ENCODE data around the gene DMD.
"Not testable (repeated sequence)": the region's sequence is repeated elsewhere in the genome, so short reads cannot be mapped to it uniquely, and the experiment has no call there.

The DMD gene

DNA sequence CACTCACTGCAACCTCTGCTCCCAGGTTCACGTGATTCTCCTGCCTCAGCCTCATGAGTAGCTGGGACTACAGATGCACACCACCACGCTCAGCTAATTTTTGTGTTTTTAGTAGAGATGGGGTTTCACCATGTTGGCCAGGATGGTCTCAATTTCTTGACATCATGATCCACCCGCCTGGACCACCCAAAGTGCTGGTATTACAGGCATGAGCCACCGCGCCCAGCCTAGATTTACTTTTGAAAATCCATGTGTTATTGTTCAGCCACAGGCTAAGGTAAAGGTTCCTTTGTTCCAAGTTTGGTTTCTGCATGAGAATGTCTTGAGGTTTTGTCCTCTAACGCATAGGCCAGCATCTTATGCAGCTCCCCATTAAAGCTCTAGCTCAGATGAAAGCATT lies 371.6 kb downstream of the DMD start:
- no peak for DNase-seq

DNA sequence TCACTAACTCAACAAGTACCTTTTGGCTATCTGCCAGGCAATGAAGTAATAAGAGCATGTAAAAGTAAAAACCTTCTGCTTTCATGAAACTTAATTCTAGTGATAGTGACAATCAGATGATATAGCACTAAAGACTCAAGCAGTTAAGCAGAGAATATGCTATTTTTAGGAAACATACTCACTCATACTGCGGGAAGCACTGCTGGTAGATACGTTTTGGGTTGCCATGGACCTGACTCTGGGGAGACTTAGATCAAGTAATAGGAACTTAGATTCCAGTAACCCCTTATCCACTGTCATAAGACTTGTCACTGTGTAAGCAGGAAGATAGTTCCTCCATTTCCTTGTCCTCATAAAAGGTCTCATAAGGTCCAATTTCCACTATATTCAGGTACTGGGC lies 386.3 kb downstream of the DMD start:
- no peak for DNase-seq

DNA sequence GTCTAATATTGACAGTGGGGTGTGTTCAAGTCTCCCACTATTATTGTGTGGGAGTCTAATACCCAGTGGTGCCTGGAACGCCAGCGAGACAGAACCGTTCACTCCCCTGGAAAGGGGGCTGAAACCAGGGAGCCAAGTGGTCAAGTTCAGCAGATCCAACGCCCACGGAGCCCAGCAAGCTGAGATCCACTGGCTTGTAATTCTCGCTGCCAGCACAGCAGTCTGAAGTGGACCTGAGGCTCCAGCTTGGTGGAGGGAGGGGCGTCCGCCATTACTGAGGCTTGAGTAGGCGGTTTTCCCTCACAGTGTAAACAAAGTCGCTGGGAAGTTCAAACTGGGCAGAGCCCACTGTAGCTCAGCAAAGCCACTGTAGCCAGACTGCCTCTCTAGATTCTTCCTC lies 407.3 kb downstream of the DMD start:
- DNase-seq, result no peak

DNA sequence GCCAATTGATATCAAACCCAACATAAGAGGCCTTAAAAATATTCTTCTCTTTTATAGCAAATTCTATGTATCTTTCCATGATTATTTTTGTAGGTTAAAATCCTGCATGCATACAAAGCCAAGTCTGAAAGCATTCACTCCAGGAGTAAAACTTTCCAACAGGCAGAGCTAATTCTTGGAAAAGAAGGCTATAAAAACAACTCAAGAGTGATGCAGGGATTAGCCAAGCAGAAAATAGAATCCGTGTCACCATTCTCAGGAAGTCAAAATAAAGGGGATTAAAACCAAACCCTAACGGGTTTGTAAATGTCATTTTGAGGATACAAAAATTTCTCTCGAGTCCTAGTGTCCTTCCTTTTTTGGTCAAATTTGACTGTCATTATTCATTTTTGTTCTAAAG lies 412.4 kb downstream of the DMD start:
- DNase-seq, result no peak

DNA sequence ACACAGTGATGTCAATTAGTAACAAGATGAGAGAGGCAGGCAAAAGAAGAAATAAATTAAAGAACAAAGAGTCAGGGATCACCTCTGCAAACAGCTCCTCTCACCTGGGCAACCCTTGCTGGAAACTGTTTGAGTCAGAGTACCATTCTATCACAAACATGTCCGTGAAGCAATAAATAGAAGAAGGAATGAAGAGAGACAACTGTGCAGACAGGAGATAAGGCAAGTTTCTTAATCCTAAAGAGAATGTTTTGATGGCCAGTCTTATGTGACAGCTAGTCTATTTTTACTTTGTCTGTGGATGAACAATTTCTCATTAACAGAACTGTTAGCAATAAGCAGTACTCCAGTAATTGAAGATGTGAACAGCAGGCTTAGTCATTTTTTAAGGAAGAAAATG lies 422.4 kb downstream of the DMD start:
- DNase-seq, result no peak

DNA sequence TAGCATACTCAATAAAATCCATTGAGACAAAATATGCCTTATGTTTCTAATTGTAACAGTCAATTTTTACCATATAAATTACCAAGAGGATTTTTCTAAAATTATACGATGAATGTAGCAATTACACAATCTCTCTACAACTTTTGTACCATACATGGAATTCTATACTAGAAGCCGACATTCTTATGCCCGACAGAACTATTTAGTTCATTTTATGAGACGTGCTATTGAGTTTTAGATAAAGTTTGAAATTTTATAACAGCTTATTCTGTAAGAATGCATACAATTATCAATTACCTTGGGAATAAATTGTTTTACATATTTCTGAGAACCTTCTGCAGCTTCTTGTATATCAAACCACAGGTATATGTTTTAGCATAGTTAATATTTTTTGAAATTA lies 431.2 kb downstream of the DMD start:
- DNase-seq, result no peak

DNA sequence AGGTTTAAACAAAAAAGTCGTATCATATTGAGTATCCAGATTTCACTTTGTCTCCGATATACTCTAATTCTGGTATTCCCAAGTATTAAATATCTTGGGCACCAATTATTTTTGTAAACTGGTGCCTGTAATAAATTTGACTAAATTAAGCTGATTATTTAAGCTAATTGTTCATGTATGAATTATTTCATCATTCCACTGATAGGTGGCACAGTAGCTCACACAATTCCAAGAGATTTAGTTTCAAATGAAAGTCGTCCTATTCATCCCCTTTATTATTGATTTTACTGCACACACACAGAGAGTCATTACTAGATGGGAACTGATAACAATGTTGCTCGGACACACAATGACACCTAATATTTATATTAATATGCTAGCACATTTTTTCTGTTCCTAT lies 432.4 kb downstream of the DMD start:
- no peak for DNase-seq

DNA sequence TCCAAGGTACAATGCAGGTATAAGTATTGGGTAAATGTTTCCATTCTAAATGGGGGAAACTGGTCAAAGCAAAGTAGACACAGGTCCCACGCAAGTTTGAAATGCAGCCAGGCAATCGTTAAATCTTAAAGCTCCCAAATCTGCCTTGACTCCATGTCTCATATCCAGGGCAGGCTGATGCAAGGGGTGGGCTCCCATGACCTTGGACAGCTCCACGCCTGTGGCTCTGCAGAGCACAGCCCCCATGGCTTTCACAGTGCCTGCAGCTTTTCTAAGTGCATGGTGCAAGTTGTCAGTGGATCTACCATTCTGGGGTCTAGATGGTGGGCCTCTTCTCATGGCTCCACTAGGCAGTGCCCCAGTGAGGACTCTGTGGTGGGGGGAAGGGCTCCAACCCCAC lies 436.4 kb downstream of the DMD start:
- no peak for DNase-seq

DNA sequence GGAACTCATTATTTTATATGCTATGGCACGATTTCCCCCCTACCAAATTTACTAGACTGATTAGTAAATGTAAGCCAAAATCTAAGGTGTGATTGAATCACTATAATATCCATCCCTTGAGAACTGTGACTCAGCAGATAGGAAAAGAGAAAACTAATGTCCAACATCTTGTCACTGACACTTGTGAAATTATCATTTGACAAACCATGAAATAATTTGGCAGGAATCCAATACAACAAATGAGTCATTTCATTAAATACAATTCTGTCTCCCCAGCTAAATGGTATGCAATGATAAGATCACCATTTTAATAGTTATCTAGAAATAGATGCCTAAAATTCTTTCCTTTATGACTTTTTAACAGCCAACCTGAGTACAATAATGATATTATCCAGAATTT lies 462.3 kb downstream of the DMD start:
- no peak for DNase-seq

DNA sequence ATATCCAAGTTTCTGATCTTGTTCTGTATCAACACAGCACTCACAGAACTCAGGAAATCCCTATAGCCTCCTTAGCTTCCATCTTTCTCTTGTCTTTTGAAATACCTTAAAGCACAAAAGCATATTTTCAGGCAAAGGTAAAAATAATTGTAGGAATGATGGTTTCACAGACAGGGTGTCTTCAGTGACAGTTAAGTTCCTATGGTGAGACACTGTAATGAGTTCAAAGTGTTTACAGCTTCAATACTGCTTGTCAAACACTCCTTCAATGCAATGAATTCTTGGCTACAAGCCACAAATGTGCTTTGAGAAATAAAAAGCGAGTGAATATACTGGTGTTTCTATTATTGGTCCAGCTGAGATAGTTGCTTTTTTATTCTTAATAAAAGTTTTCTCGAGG lies 466.0 kb downstream of the DMD start:
- no peak for DNase-seq

DNA sequence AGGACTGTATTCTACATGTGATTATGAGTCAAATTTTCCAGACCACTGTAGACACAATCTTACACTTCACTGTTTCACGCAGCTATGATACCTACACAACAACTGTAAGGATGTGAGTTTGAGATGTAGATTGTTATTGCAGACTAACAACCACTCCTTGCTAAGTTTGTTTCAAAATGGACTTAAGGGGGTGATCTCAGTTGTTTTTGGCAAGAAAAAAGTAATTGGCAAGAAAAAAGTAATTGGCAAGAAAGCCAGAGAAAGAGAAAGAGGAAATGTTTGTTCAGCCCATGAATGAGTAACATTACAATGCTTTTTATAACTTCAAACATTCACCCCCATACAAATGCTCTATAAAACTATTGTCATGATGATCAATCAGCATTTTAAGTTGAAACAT lies 466.4 kb downstream of the DMD start:
- DNase-seq, result no peak

DNA sequence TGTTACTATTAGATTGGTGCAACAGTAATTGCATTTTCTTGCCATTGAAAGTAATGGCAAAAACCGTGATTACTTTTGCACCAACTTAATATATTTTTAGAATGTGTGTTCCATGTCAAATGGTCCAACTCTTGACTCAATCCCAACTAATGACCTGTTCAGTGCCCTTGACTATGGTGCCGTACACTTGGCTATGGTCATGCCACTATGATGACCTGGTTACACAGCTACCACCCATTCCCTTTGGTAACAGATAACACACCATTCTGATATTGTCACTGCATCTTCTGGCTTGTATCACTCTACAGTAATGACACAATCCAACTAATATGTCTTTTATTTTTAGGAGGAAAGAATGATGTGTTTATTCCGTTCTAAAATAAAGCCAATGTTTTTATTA lies 469.4 kb downstream of the DMD start:
- no peak for DNase-seq

DNA sequence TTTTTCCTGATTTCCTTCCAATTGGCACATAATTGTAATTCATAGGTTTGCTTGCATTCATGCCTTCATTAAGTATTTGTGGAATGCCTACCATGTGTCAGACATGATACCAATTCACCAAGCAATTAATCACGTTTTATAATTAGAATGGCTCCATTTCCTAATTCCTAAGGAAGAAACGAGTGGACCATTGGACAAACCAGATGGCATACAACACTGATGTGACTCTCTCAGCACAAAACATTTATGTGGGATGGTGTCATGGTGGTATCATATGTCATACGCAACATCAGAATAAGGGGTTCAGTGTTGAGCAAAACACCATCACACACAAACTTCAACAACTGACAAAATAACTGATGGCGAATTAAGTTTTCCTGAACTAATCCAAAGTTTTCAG lies 502.8 kb downstream of the DMD start:
- no peak for DNase-seq

DNA sequence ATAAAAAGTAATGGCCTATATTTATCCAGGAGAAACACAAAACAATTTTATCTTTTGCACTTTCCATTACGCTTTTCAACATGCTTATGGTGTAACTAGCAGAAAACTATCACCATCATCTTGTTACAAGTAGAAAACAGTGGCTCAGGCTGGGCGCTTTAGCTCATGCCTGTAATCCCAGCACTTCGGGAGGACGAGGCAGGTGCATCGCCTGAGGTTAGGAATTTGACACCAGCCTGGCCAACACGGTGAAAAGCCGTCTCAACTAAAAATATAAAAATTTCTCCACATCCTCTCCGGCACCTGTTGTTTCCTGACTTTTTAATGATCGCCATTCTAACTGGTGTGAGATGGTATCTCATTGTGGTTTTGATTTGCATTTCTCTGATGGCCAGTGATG lies 506.0 kb downstream of the DMD start:
- not testable (repeated sequence) for DNase-seq

DNA sequence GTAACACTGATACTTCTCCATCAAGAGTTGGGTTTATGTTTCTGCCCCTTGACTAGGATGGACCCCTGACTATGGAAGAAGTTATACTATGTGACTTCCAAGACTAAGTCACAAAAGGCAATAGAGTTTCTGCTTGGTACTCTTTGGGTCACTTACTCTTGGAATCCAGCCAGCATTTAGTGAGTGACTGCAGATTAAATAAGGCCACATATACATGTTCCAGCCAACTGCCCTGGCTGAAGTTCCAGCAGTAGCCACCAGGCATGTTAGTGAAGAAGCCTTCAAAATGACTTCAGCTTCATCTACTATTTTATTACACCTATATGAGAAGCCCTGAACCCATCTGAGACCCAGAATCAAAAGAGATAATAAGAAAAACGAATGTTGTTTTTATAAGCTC lies 524.0 kb downstream of the DMD start:
- DNase-seq, result no peak

DNA sequence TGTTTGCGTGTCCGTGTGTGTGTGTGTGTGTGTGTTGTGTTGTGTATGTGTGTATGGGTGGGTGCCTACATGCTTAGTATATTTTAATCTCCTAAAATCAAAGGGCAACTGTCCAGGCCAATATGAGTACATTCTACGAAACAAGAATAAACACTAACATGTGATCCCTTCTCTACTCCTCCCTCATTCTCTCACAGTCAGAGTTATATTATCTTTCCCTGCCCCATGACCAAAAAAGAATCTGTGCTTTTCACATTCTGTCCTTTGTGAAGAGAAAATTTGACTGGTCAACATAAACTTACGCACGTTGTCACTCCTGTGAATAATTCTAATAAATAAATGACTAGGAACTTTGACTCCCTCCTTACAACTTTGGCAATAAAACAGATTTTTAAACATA lies 532.9 kb downstream of the DMD start:
- DNase-seq, result no peak

DNA sequence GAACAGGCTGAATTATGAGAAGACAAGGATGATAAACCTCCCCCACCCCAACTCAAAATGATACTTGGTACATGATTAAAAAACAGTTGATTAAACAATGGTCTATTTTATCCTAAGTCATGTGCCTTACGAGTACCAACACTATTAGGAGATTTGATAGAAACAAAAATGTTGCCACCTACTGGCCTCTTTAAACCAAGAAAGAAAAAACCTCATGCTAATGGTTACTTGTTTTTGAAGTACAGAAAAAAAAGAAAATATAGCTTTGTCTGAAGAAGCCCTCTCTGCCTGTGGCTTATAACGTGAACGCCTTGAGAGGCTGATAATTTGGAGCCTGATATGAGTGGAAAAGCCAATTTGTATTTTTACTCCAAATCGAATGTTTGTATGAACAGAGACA lies 538.2 kb downstream of the DMD start:
- DNase-seq, result no peak

DNA sequence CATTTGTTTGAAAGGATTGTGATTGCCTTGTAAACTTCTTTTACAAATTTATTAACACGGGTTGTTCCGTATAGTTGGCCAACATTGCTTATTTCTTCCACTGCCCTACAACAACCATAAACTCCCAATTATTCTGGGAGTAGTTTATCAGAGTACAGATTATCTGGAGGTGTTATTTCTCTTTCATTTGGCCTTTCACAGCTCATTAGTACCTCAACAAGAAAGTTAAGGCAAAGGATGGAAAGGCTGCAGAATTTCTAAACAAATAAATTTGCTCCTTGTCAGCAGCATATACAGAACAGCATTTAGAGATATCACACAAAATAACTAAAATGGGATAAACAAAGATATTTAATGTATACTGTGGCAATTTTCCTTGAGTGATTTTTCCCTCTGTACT lies 548.8 kb downstream of the DMD start:
- no peak for DNase-seq

DNA sequence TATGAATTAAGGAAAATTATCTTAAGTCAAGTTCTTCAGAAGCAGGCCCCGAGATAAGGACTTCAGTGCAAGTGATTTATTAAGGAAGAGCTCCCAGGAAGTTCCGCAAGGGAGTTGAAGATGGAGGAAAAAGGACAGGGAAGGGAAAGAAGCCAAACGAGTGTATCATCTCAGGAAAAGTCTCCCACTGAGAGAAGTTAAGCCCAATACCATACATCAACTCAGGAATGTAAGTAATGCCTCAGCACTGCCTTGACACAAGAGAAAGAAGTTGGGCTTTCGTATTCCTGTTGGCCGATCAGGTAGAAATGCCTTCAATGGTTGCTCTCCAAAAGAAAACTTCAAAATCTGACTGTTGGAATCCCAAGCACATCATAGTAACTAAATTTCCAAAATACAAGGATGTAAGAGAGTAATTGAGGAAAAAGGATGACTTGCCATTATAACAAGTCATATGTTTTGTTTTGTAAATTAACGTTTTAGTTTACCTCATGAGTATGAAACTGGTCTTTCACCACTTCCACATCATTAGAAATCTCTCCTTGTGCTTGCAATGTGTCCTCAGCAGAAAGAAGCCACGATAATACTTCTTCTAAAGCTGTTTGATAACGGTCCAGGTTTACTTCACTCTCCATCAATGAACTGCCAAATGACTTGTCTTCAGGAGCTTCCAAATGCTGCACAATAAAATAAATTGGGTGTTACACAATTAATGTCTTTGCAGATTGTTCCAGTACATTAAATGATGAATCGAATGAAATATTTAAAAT lies 566.7 kb downstream of the DMD start:
- DNase-seq, result no peak

DNA sequence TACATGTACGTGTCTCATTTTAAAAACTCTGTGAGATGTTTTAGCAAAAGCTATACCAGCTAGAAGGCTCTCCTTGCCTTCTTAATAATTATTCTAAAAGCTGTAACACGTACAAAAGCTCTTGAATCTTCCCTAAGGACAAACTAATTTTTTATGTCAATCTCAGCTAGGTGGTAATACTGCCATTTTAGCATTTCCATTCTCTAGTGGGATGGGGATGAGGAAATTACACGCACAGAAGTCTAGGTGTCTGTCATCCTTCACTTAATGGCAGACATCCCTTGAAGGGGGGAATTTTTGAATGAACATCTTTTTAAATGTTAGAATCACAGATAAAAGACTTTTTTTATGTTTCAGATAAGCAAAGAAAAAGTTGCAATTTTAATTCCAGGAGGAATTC lies 569.1 kb downstream of the DMD start:
- no peak for DNase-seq

DNA sequence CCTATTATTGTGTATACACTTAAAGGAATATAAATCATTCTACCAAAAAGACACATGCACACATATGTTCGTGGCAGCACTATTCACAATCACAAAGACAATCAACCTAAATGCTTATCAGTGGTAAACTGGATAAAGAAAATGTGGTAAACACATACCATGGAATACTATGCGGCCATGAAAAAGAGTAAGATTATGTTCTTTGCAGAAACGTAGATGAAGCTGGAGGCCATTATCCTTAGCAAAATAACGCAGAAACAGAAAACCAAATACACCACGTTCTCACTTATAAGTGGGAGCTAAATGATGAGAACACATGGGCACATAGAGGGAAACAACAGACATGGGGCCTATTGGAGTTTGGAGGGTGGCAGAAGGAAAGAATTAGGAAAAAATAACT lies 593.2 kb downstream of the DMD start:
- no peak for DNase-seq

DNA sequence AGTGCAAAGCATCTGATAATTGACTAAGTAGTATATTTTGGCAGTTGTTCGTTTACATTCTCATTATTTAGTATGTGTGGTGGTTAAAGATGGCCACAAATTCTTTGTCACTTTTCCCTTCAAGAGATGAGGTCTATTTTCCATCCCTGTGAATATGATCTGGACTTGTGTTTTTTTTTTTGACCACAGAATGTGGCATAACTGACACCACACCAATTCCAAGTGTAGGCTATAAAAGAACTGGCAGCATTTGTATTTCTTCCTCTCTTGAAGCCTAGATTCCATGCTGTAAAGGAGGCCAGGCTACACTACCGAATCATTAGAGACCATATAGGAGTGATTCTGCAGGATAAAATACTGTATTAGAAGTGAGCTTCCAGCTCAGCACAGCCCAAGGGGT lies 596.6 kb downstream of the DMD start:
- DNase-seq, result no peak

DNA sequence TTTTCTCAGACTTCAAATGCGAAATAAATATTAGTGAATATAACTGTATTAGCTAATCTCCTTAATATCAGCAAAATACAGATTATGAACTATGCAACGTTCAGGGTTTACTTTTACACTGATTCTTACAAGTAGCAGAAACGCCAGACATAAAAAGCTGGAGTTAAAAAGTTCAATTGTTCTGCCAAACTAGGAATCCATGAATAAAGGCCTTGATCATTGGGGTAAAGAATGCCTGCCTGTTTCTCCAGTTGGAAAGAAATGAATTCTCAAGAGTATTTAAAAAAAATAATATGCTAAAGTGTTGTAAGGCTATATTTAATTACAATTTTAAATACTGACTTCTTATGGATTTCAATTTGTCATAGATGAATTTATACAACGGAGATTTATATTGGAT lies 612.2 kb downstream of the DMD start:
- DNase-seq, result no peak

DNA sequence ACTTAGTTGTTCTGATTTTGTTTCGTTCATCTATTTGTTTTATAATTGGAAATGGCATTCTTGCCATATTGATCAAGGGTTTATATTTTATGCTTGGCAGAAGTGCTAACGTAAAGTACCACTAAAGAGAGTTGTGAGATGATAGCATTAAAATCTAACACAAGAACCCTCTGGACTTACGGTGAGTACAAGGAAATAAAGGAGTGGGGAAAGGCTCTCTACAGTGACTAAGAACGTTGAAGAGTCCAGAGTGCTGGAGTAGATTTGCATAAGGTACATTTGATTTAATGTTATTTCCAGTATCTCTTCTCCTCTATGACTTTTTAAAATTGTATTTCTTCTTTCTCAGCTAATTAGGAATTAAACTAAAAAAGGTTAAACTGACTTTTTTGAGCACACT lies 612.6 kb downstream of the DMD start:
- DNase-seq, result no peak

DNA sequence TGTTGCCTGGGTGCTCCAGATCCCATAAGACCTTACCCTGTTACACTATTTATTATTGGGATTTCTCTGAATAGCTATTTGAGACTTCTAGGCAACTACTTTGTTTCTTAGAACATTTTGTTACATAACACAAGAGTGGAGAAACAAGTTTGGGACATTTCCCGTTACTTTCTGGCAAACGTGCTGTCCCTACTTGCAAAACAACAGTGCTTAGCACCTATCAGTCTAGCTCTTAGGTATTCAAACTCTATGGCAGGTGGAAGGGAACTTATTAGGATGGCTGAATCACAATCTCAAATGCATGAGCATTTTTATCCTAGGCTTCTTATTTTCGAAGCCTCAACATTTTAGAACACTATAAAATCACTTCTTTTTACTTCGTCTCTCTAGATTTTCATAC lies 613.6 kb downstream of the DMD start:
- no peak for DNase-seq

DNA sequence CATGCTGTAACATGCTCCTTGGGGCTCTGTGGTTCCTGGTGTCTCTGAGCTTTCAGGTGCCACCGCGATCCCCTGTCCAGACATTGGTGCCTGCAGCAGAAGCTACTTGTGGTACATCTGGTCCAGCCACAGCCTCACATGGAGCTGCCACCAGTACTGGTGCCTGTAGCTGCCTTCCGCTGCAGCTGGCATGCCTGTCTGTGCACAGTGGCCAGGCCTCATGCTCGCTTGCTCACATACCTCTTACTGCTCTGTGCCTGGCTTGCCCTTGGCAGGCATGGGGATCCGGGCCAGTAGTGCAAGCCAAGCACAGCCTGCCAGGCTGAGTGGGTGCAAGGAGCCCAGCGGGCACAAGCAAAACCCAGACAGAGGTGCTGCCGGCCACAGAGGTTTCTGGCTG lies 618.6 kb downstream of the DMD start:
- DNase-seq, result no peak

Measured in NK-92 treated with Interleukin-12 subunit alpha and Interleukin-12 subunit beta, amount 100 ng/mL, for 24 hours (cell line).